ENCODE results near the gene IFNGR2. TPM values are rescaled to one million over a fixed set of nuclear protein-coding genes. Genes with fewer than 3 reads are reported as not detected.
"Not testable (repeated sequence)": the region's sequence is repeated elsewhere in the genome, so short reads cannot be mapped to it uniquely, and the experiment has no call there.

The IFNGR2 gene
- total RNA-seq, 1 donor from 2014 or later, result 61.3 TPM

DNA sequence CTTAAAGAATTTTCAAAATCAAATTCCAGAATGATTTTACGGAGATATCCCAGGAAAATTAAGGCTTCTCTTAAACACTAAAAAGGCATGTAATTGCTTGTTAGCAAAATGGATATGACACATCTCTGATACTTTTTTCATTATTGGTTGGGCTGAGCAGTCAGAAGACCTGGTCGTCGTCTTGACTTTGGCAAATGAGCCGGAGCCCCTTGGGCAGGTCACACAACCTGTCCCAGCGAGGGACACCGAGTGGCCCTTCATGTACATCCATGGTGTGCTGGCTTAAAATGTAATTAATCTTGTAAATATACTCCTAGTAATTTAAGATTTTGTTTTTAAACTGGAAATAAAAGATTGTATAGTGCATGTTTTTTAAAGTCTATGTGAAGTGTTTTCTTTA lies 33.9 kb downstream of the IFNGR2 start:
- DNase-seq (ENCODE audit: low spot score), result no peak

- DNase-seq (ENCODE audit: low spot score), result no peak
Measured at GRCh38 chr21:33441489-33442477, 38.6 kb downstream of the IFNGR2 start.

DNA sequence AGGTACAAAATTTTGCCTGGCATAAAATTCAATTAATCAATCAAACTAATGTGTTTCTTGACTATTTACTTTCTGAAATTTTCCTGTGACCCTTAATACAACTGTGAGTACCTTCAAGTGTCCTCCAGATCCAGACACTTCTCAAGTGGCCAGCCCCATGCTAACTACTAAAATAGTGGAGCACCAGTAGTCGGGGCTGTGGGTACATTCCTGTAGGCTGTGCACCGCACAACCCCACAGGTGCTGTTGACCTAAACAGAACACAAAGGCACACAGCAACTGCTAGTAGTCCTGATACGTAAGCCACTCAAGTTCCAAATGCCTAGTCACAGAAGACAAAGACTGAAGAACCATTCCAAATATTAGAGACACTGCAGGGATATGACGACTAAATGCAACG lies 40.0 kb downstream of the IFNGR2 start:
- no peak for DNase-seq (ENCODE audit: low spot score)

- DNase-seq (ENCODE audit: low spot score), result no peak
Measured at GRCh38 chr21:33444499-33444898, 41.3 kb downstream of the IFNGR2 start.

DNA sequence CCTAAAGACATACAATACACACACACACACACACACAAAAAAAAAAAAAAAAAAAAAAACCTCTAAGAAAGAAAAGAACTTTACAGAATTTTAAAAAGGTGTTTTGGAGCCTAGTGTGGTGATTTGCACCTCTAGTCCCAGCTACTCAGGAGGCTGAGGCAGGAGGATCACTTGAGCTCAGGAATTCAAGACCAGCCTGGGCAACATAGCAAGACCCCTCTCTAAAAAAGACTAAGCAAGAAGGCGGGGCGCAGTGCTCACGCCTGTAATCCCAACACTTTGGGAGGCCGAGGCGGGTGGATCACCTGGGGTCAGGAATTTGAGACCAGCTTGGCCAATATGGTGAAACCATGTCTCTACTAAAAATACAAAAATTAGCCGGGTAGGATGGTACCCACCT lies 43.4 kb downstream of the IFNGR2 start:
- DNase-seq (ENCODE audit: low spot score), result not testable (repeated sequence)

DNA sequence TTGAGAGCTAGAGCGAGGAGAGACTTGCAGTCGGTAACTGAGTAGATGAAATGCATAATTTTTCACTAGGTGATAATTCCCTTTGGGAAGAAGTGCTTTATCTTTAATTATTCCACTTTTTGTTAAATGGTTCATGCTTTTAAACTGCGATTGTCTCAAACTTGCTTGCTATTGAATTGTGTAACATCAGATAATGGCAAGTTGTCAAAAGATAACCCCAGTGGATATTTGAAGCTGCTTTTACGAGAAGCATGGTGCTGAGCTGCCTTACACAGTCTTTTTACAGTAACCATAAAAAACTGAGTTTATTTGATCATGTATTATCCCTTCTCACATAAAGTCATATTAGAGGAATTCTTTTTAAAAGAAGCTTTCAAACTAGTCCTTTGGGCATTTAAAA lies 46.4 kb downstream of the IFNGR2 start:
- DNase-seq (ENCODE audit: low spot score), result no peak

GRCh38 chr21:33451634-33452071 lies 48.4 kb downstream of the IFNGR2 start:
- DNase-seq (ENCODE audit: low spot score), result no peak

DNA sequence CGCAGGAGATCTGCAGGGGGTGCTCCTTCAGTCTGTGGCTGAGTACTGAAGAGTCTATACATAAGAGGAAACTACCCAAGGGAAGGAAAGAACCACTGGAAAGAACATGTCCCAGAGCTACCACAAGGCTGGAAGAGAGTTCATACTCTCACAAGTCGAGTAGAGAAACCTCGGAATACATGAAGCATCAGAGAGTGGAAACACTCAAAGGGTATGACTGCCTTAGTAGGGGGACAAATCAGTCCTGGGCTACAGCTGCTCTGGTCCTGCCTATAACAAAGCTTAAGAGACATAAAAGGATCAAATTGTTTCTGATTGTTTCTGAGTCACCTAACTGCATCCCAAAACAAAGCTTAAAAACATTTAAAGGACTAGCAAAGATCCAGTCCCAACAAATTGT lies 49.1 kb downstream of the IFNGR2 start:
- DNase-seq (ENCODE audit: low spot score), result no peak

DNA sequence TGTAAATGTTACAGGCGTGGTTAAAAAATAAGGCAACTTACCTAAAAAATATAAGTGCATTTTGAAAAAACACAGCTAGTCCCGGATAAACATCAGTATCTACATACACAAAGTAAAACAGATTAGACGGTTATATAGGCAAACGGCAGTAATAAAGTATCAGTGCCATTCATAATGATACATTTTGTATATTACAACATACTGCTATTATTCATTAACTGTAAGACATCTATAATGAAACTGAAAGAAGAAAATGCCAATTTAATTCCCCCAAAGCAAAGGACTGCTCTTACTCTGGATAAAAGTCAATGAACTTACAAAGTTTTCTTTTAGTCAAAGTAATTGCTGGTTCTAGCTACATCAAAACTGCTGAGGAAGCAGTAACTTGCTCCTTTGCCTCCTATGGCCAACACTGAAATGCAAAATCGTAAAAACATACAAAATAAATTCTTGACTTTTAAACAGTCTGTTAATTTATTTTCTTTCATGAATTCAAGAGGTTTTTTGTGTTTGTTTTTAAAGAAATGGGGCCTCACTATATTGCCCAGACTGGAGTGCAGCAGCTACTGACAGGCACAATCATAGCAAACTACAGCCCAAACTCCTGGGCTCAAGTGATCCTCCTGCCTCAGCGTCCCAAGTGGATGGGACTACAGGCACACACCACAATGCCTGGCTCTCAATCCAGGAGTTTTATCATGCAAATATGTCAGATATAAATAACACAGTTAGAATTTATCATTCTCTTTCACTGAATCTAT lies 52.7 kb downstream of the IFNGR2 start:
- DNase-seq (ENCODE audit: low spot score), result no peak

GRCh38 chr21:33458861-33459260 lies 55.6 kb downstream of the IFNGR2 start:
- no peak for DNase-seq (ENCODE audit: low spot score)

- DNase-seq (ENCODE audit: low spot score), result no peak
Measured at GRCh38 chr21:33461538-33462250, 58.5 kb downstream of the IFNGR2 start.

- not testable (repeated sequence) for DNase-seq (ENCODE audit: low spot score)
Measured at GRCh38 chr21:33469183-33469582, 66.0 kb downstream of the IFNGR2 start.

DNA sequence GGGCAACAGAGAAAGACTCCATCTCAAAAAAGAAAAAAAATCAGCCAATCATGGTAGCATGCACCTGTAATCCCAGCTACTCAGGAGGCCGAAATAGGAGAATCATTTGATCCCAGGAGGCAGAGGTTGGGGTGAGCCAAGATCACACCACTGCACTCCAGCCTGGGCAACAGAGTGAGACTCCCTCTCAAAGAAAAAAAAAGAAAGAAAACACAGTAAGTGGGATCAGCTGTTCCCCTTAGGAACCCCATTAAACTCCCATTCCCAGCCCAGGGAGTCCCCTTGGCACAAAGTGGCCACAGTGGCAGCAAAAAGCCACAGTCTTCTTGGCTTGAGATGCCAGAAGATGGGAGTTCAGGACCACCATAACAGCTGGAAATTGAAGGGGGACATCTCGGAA lies 67.5 kb downstream of the IFNGR2 start:
- DNase-seq (ENCODE audit: low spot score), result no peak

GRCh38 chr21:33473344-33473743 lies 70.1 kb downstream of the IFNGR2 start:
- no peak for DNase-seq (ENCODE audit: low spot score)

GRCh38 chr21:33477066-33477465 lies 73.9 kb downstream of the IFNGR2 start:
- no peak for DNase-seq (ENCODE audit: low spot score)

DNA sequence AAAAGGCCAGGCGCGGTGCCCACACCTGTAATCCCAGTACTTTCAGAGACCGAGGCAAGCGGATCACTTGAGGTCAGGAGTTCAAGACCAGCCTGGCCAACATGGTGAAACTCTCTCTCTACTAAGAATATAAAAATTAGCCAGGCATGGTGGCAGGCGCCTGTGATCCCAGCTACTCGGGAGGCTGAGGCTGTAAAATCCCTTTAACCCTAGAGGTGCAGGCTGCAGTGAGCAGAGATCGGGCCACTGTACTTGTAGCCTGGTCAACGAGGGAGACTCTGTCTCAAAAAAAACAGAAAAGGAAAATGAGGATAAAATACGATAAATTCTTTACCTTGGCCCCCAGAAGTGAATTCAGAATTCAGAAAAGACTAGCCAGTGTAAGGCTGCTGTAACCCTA lies 75.0 kb downstream of the IFNGR2 start:
- no peak for DNase-seq (ENCODE audit: low spot score)

DNA sequence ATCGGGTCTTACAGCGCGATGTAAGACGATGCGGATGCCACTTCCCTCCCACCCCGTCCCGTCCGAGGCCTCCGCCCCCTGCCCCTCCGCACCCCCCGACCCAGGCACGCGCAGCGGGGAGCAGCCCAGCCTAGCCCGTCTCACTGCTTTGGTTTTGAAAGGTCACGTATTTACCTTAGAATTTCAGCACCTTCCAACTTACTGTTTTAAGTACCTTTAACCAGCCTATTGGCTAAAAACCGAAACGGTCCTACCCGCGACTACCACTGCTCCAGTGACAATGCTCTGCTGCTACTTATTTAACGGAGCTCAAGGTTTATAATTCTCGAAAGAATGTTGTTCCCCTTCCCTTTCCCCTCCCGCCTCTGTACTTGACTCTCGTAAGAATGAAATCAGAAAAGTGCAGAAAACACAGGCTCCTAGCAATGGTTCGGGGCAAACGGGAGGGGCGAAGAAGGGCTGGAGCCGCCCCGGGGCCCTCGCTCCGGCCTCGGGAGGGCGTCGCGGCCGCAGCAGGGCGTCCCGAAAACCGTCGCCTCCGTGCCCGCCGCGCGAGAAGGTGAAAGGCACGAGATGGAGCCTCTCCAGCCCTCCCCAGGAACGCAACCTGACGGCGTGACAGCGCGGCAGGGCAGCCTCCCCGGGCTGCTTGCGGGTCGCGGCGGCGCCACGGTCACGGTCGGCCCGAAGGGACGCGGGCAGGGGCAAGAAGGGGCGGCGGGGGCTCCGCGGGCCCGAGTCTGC lies 75.9 kb downstream of the IFNGR2 start:
- DNase-seq (ENCODE audit: low spot score), result peak; percentile 26

- DNase-seq (ENCODE audit: low spot score), result peak; percentile 97
Measured at GRCh38 chr21:33479679-33480480, 76.7 kb downstream of the IFNGR2 start, which contains the start of gene TMEM50B. TSS of gene TMEM50B (minus strand) at chr21:33479974. CDS start at chr21:33468885, 11,089 bp downstream.

DNA sequence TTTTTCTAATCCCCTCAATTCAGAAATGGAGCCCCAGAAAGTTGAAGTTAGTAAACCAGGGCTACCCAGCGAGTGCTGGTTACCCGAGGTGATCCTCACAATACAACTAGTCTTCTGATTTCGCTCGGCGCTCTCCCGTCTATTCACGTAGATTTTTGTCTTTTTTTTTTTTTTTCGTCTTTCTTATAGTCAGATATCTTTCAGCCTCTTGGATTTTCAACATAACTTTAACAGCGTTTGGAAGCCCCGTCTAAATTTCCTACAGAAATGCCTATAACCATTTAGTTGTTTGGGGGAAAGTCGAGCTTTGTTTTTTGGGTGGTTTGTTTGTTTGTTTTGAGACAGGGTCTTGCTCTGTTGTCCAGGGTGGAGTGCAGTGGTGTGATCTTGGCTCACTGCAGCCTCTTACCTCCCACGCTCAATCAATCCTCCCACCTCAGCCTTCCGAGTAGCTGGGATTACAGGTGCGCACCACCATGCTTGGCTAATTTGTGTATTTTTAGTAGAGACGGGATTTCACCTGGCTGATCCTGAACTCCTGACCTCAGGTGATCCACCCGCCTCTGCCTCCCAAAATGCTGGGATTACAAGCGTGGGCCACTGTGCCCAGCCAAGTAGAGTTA lies 77.4 kb downstream of the IFNGR2 start:
- no peak for DNase-seq (ENCODE audit: low spot score)
